Esophagus muscularis mucosa (tissue), 4 donors: ENCODE data around the gene EHF.

Source experiments
- EP300 ChIP-seq: sonication (generic); formaldehyde crosslinking; IDR thresholded peaks from one replicate; pipeline ENCODE4 v1.6.1; 2017; ENCODE audit warnings: antibody characterized with exemption
- POLR2AphosphoS5 ChIP-seq, 2 donors: sonication (generic); formaldehyde crosslinking; IDR thresholded peaks; one replicate each; pipeline ENCODE4 v1.6.1; 2017; ENCODE audit warnings: antibody characterized with exemption in 2 of 2
- TF ChIP-seq, protein P1 (sequence below), 3 experiments: fragments of 200-600 bp in 2 of 3; fragments of 450-650 bp in 1 of 3; sonication (generic) in 2 of 3; IDR thresholded peaks; one replicate each; pipeline ENCODE4 v1.5.1; 2017 to 2019; ENCODE audit warnings: antibody characterized with exemption in 3 of 3, mild to moderate bottlenecking in 2 of 3, moderate library complexity in 1 of 3

DNA sequence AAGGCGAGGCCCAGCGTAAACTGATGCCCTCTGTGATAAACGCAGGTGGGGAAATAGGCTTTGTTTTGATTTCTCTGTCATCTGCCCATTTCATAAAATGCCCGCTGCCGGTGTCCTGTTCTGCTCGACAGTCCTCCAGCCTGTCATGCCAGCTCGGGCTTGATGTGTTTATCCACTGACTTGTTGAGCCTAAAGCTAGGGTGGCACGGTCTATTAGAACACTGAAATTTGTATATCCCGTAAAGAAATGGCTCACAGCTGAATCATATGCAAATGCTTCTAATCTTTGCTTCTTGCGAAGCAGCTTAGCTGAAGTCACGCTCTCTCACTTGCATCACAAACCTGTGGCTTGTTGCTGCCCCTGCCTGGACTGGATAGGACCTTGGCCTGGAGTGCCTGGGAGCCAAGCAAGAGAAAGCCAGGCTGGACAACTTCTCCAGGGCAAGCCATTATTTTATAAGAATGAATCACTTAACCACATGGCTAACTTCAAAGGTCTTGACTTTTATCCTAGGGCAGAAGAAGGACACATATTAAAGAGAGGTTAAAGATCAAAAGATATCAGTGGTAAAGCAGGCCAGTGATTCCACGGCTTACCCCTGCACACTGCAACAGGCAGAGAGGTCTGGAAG lies 33.1 kb downstream of the EHF start:
- TF ChIP-seq, protein P1, sequence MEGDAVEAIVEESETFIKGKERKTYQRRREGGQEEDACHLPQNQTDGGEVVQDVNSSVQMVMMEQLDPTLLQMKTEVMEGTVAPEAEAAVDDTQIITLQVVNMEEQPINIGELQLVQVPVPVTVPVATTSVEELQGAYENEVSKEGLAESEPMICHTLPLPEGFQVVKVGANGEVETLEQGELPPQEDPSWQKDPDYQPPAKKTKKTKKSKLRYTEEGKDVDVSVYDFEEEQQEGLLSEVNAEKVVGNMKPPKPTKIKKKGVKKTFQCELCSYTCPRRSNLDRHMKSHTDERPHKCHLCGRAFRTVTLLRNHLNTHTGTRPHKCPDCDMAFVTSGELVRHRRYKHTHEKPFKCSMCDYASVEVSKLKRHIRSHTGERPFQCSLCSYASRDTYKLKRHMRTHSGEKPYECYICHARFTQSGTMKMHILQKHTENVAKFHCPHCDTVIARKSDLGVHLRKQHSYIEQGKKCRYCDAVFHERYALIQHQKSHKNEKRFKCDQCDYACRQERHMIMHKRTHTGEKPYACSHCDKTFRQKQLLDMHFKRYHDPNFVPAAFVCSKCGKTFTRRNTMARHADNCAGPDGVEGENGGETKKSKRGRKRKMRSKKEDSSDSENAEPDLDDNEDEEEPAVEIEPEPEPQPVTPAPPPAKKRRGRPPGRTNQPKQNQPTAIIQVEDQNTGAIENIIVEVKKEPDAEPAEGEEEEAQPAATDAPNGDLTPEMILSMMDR (IDR thresholded peaks at IDR 0.05): no peak
- TF ChIP-seq POLR2AphosphoS5 (IDR thresholded peaks at IDR 0.05) (no peak), EP300 (no peak)
